Breast epithelium (tissue), 3 donors: ENCODE measurements around the gene PBX3.

Experiments used
- POLR2A ChIP-seq: fragments of 450-650 bp; IDR thresholded peaks from one replicate; pipeline ENCODE4 v1.6.1; 2016; ENCODE audit warnings: antibody characterized with exemption, mild to moderate bottlenecking, moderate library complexity
- POLR2AphosphoS5 ChIP-seq, 3 donors: sonication (generic); formaldehyde crosslinking; IDR thresholded peaks; one replicate each; pipeline ENCODE4 v1.6.1; 2017; ENCODE audit warnings: antibody characterized with exemption in 3 of 3
- TF ChIP-seq, protein P1 (sequence below), 3 donors: fragments of 450-650 bp; IDR thresholded peaks; one replicate each; pipeline ENCODE4 v1.5.1; 2016 to 2017; ENCODE audit warnings: antibody characterized with exemption in 3 of 3, mild to moderate bottlenecking in 3 of 3, moderate library complexity in 3 of 3

DNA sequence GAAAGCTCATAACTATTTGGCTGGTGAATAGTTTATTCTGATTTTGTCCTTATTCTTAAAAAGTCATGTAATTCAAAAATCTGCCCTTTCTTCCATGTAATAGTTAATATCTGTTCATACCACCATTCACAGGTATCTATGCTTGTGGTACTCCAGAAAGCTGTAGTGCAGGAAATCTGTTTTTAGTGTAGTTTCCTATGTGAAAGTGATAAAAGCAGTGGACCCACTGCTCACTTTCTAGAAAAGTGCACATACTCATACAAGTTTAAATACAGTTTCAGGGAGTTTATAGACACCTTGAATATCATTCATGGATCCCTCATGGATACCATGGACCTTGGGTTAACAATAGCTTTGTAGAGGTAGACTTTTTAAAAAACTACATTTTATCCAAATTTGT is 20.2 kb downstream of the PBX3 start:
- TF ChIP-seq, protein P1, sequence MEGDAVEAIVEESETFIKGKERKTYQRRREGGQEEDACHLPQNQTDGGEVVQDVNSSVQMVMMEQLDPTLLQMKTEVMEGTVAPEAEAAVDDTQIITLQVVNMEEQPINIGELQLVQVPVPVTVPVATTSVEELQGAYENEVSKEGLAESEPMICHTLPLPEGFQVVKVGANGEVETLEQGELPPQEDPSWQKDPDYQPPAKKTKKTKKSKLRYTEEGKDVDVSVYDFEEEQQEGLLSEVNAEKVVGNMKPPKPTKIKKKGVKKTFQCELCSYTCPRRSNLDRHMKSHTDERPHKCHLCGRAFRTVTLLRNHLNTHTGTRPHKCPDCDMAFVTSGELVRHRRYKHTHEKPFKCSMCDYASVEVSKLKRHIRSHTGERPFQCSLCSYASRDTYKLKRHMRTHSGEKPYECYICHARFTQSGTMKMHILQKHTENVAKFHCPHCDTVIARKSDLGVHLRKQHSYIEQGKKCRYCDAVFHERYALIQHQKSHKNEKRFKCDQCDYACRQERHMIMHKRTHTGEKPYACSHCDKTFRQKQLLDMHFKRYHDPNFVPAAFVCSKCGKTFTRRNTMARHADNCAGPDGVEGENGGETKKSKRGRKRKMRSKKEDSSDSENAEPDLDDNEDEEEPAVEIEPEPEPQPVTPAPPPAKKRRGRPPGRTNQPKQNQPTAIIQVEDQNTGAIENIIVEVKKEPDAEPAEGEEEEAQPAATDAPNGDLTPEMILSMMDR (IDR thresholded peaks at IDR 0.05): no peak
- TF ChIP-seq POLR2AphosphoS5 (IDR thresholded peaks at IDR 0.05): no peak
- no peak for TF ChIP-seq POLR2A
